ENCODE results near the gene YOD1.

Gene YOD1

DNA sequence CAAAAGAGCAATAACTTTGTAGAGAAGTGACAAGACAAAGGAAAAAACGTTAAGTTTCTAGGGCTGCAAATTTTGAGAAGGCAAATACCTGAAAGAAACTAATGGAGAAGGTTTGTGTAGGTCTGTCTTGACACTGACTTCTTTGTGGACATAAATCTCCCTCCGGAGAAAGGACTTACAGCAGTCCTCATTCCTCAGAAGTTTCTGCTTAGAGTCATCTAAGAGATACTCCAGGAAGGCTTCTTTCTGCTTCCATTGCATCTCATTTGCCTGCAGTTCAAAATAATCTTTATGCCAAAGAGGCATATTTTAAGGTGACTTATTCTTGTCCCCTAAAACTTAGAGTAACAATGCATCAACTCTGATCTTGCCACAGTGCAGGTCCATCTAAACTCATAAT, 33.2 kb upstream of the YOD1 start:
- no peak for TF ChIP-seq FOXP2 (optimal IDR thresholded peaks at IDR 0.05; ENCODE audit: borderline replicate concordance, extremely low read depth, extremely low read length, insufficient read depth)
- no peak for TF ChIP-seq POLR2AphosphoS5 (IDR thresholded peaks at IDR 0.05; ENCODE audit: low read depth, low read length)
- TF ChIP-seq, protein P1, sequence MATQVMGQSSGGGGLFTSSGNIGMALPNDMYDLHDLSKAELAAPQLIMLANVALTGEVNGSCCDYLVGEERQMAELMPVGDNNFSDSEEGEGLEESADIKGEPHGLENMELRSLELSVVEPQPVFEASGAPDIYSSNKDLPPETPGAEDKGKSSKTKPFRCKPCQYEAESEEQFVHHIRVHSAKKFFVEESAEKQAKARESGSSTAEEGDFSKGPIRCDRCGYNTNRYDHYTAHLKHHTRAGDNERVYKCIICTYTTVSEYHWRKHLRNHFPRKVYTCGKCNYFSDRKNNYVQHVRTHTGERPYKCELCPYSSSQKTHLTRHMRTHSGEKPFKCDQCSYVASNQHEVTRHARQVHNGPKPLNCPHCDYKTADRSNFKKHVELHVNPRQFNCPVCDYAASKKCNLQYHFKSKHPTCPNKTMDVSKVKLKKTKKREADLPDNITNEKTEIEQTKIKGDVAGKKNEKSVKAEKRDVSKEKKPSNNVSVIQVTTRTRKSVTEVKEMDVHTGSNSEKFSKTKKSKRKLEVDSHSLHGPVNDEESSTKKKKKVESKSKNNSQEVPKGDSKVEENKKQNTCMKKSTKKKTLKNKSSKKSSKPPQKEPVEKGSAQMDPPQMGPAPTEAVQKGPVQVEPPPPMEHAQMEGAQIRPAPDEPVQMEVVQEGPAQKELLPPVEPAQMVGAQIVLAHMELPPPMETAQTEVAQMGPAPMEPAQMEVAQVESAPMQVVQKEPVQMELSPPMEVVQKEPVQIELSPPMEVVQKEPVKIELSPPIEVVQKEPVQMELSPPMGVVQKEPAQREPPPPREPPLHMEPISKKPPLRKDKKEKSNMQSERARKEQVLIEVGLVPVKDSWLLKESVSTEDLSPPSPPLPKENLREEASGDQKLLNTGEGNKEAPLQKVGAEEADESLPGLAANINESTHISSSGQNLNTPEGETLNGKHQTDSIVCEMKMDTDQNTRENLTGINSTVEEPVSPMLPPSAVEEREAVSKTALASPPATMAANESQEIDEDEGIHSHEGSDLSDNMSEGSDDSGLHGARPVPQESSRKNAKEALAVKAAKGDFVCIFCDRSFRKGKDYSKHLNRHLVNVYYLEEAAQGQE (IDR thresholded peaks at IDR 0.05; ENCODE audit: insufficient read depth in 1 of 2, low read depth in 2 of 2, low read length in 2 of 2): no peak
- TF ChIP-seq SIN3A (IDR thresholded peaks at IDR 0.05; ENCODE audit: borderline replicate concordance, insufficient read depth, low read length): no peak
- TF ChIP-seq TAF1 (IDR thresholded peaks at IDR 0.05; ENCODE audit: borderline replicate concordance, insufficient read depth, low read length): no peak

DNA sequence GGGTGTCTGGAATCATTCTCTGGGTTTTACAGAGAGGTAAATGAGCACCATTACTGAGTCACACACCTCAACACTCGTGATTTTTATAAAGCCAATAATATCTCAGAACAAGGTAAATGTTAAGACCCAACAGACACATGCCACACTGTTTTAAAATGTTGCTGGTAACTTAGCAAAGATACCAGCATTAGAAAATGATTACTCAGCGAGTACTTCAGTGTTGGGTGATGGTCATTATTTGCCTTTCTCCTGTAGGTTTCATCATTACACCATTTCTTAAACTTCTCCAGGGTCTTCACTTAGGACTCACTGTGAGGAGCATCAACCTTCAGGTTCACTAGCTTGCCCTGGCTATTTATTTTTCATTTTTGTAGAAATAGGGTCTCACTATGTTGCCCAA, 30.8 kb upstream of the YOD1 start:
- TF ChIP-seq SIN3A (IDR thresholded peaks at IDR 0.05; ENCODE audit: borderline replicate concordance, insufficient read depth, low read length) (no peak), POLR2AphosphoS5 (IDR thresholded peaks at IDR 0.05; ENCODE audit: low read depth, low read length) (no peak), TAF1 (IDR thresholded peaks at IDR 0.05; ENCODE audit: borderline replicate concordance, insufficient read depth, low read length) (no peak), FOXP2 (optimal IDR thresholded peaks at IDR 0.05; ENCODE audit: borderline replicate concordance, extremely low read depth, extremely low read length, insufficient read depth) (no peak)
- TF ChIP-seq, protein P1 (IDR thresholded peaks at IDR 0.05; ENCODE audit: insufficient read depth in 1 of 2, low read depth in 2 of 2, low read length in 2 of 2): no peak

DNA sequence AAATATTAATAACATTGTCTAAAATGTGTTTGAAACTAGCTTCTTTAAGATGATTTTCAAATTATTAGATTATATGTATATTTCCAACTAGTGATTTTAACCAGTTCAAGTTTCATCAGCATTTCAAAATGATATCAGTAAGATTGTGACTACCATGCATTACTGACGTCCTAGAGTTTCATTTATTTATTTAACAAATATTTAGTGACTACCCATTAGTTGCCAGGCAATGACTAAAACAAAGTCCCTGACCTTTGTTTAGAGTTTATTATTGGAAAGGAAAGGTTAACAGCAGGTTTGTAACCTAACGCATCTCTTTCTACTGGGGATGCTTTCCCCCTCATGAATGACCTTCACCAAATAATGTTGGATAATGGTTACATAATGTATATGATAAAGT, 30.1 kb upstream of the YOD1 start:
- TF ChIP-seq, protein P1 (IDR thresholded peaks at IDR 0.05; ENCODE audit: insufficient read depth in 1 of 2, low read depth in 2 of 2, low read length in 2 of 2): no peak
- TF ChIP-seq FOXP2 (optimal IDR thresholded peaks at IDR 0.05; ENCODE audit: borderline replicate concordance, extremely low read depth, extremely low read length, insufficient read depth): no peak
- TF ChIP-seq TAF1 (IDR thresholded peaks at IDR 0.05; ENCODE audit: borderline replicate concordance, insufficient read depth, low read length): no peak
- TF ChIP-seq POLR2AphosphoS5 (IDR thresholded peaks at IDR 0.05; ENCODE audit: low read depth, low read length): no peak
- no peak for TF ChIP-seq SIN3A (IDR thresholded peaks at IDR 0.05; ENCODE audit: borderline replicate concordance, insufficient read depth, low read length)

DNA sequence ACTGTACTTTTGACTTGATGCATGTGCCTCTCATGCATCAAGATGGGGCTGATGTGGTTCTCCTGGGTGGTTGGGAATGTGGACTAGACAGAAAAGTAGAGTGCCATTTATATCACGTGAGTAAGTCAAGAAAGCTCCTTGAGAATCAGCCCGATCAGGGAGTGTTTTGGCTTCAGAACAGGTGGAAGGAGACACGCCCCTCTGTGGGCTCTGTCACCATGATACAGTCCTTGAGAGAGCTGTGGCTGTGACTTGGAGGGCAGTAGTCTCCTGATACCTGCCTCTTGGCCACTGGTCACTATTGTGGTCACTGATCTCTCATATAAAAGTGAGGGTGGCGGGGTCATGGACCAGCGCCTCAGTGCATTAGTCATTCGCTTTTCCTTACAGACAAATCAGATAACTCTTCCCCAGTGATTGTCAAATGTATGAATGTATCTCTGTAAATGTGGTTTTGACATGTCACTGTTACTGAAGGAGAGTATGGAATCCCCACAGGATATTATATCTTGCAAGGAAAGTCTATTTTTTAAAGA, 28.8 kb upstream of the YOD1 start:
- no peak for TF ChIP-seq FOXP2 (optimal IDR thresholded peaks at IDR 0.05; ENCODE audit: borderline replicate concordance, extremely low read depth, extremely low read length, insufficient read depth)
- TF ChIP-seq, protein P1 (IDR thresholded peaks at IDR 0.05; ENCODE audit: insufficient read depth in 1 of 2, low read depth in 2 of 2, low read length in 2 of 2): no peak
- TF ChIP-seq TAF1 (IDR thresholded peaks at IDR 0.05; ENCODE audit: borderline replicate concordance, insufficient read depth, low read length): no peak
- no peak for TF ChIP-seq SIN3A (IDR thresholded peaks at IDR 0.05; ENCODE audit: borderline replicate concordance, insufficient read depth, low read length)
- TF ChIP-seq POLR2AphosphoS5 (IDR thresholded peaks at IDR 0.05; ENCODE audit: low read depth, low read length): no peak
